Mucosa of rectum (tissue), 2 donors: Measurements from ENCODE around the gene CEACAM5.

Source experiments
- H3K27ac ChIP-seq, 2 donors: one replicate each; pipeline ENCODE4 v1.7.0; 2013; ENCODE audit warnings: inconsistent platforms in 2 of 2, low read depth in 2 of 2, low read length in 2 of 2
- H3K27me3 ChIP-seq, 2 donors: one replicate each; pipeline ENCODE4 v1.7.0; 2013; ENCODE audit warnings: low read length in 2 of 2; ENCODE audit not compliant: control insufficient read depth in 2 of 2, insufficient read depth in 2 of 2
- H3K36me3 ChIP-seq, 2 donors: one replicate each; pipeline ENCODE4 v1.7.0; 2013; ENCODE audit warnings: low read length in 2 of 2; ENCODE audit not compliant: control insufficient read depth in 2 of 2, insufficient read depth in 2 of 2
- H3K4me1 ChIP-seq, 2 donors: one replicate each; pipeline ENCODE4 v1.7.0; 2013; ENCODE audit warnings: low read length in 2 of 2, mild to moderate bottlenecking in 1 of 2; ENCODE audit not compliant: control insufficient read depth in 2 of 2, insufficient read depth in 2 of 2
- H3K4me3 ChIP-seq, 2 donors: one replicate each; pipeline ENCODE4 v1.7.0; 2013; ENCODE audit warnings: low read length in 2 of 2
- H3K9ac ChIP-seq, 2 donors: one replicate each; pipeline ENCODE4 v1.7.0; 2013; ENCODE audit warnings: low read length in 2 of 2, low read depth in 1 of 2, mild to moderate bottlenecking in 1 of 2
- H3K9me3 ChIP-seq, 2 donors: one replicate each; pipeline ENCODE4 v1.7.0; 2013; ENCODE audit warnings: low read length in 2 of 2; ENCODE audit not compliant: control insufficient read depth in 2 of 2
- donor health status: healthy.
- donor health status: Normal muscosa, but diverticular disease.

Gene CEACAM5

GRCh38 chr19:41690801-41691065 lies 17.7 kb upstream of the CEACAM5 start:
- no peaks in the 10 kb centered on the region for H3K36me3 ChIP-seq
- H3K9ac ChIP-seq: no peak overlapping the region
- H3K9me3 ChIP-seq: no peaks in the 10 kb centered on the region
- peaks cover 0 to 2% of the 10 kb centered on the region in 2 donors for H3K27me3 ChIP-seq
- no peak overlapping the region for H3K27ac ChIP-seq
- H3K4me1 ChIP-seq: peaks cover 0 to 2% of the 10 kb centered on the region in 2 donors
- H3K4me3 ChIP-seq: no peak overlapping the region

- Histone ChIP-seq H3K36me3 (no peaks in the 10 kb centered on the region), H3K27me3 (peaks cover 0 to 3% of the 10 kb centered on the region in 2 donors), H3K9ac (no peak overlapping the region), H3K9me3 (no peaks in the 10 kb centered on the region), H3K4me3 (no peak overlapping the region), H3K27ac (no peak overlapping the region), H3K4me1 (peaks cover under 1 to 2% of the 10 kb centered on the region in 2 donors)
Observed at GRCh38 chr19:41691268-41691970, 17.0 kb upstream of the CEACAM5 start.

GRCh38 chr19:41694196-41694595 lies 14.2 kb upstream of the CEACAM5 start:
- Histone ChIP-seq H3K9me3 (no peaks in the 10 kb centered on the region), H3K4me1 (peaks cover 6 to 19% of the 10 kb centered on the region in 2 donors), H3K27ac (no peak overlapping the region), H3K27me3 (peaks cover 0 to 4% of the 10 kb centered on the region in 2 donors), H3K4me3 (no peak overlapping the region), H3K36me3 (no peaks in the 10 kb centered on the region), H3K9ac (no peak overlapping the region)

- Histone ChIP-seq H3K27ac (no peak overlapping the region), H3K27me3 (peaks cover 0 to 4% of the 10 kb centered on the region in 2 donors), H3K9me3 (no peaks in the 10 kb centered on the region), H3K36me3 (no peaks in the 10 kb centered on the region), H3K4me3 (no peak overlapping the region), H3K4me1 (peaks cover 12 to 28% of the 10 kb centered on the region in 2 donors), H3K9ac (no peak overlapping the region)
Observed at GRCh38 chr19:41694831-41695635, 13.4 kb upstream of the CEACAM5 start.

- H3K4me1 ChIP-seq: peaks cover 12 to 33% of the 10 kb centered on the region in 2 donors
- H3K27ac ChIP-seq: no peak overlapping the region
- H3K36me3 ChIP-seq: no peaks in the 10 kb centered on the region
- H3K9ac ChIP-seq: no peak overlapping the region
- H3K4me3 ChIP-seq: no peak overlapping the region
- H3K9me3 ChIP-seq: no peaks in the 10 kb centered on the region
- H3K27me3 ChIP-seq: peaks cover 0 to 4% of the 10 kb centered on the region in 2 donors
Observed at GRCh38 chr19:41695745-41696144, 12.7 kb upstream of the CEACAM5 start.

- Histone ChIP-seq H3K9ac (no peak overlapping the region), H3K27ac (no peak overlapping the region), H3K36me3 (no peaks in the 10 kb centered on the region), H3K4me1 (peaks cover 12 to 36% of the 10 kb centered on the region in 2 donors), H3K4me3 (no peak overlapping the region), H3K27me3 (peaks cover 0 to 4% of the 10 kb centered on the region in 2 donors), H3K9me3 (no peaks in the 10 kb centered on the region)
Observed at GRCh38 chr19:41696402-41697197, 11.8 kb upstream of the CEACAM5 start.

GRCh38 chr19:41697198-41697855 lies 11.1 kb upstream of the CEACAM5 start:
- H3K27ac ChIP-seq: peak overlapping the region; percentile 60 to 61
- H3K4me1 ChIP-seq: peaks cover 12 to 36% of the 10 kb centered on the region in 2 donors
- H3K9ac ChIP-seq: no peak overlapping the region
- no peaks in the 10 kb centered on the region for H3K36me3 ChIP-seq
- no peaks in the 10 kb centered on the region for H3K9me3 ChIP-seq
- H3K4me3 ChIP-seq: no peak overlapping the region
- H3K27me3 ChIP-seq: peaks cover 0 to 4% of the 10 kb centered on the region in 2 donors

GRCh38 chr19:41698746-41699230 lies 9.6 kb upstream of the CEACAM5 start:
- Histone ChIP-seq H3K27me3 (peaks cover 0 to 4% of the 10 kb centered on the region in 2 donors), H3K4me3 (no peak overlapping the region), H3K9ac (peak overlapping the region; percentile 61 to 62), H3K27ac (peak overlapping the region; percentile 90 to 94), H3K9me3 (no peaks in the 10 kb centered on the region), H3K4me1 (peaks cover 12 to 36% of the 10 kb centered on the region in 2 donors), H3K36me3 (no peaks in the 10 kb centered on the region)

- peaks cover 0 to 4% of the 10 kb centered on the region in 2 donors for H3K27me3 ChIP-seq
- peak overlapping the region in 1 of 2 donors; percentile 45 for H3K4me3 ChIP-seq
- H3K4me1 ChIP-seq: peaks cover 12 to 36% of the 10 kb centered on the region in 2 donors
- H3K36me3 ChIP-seq: no peaks in the 10 kb centered on the region
- H3K9ac ChIP-seq: peak overlapping the region; percentile 61 to 62
- H3K9me3 ChIP-seq: no peaks in the 10 kb centered on the region
- peak overlapping the region; percentile 90 to 94 for H3K27ac ChIP-seq
Observed at GRCh38 chr19:41699231-41699967, 9.0 kb upstream of the CEACAM5 start.
